GM19452 (cell line): Measurements from ENCODE around the gene NEK1.
"Not testable (repeated sequence)": the region's sequence is repeated elsewhere in the genome, so short reads cannot be mapped to it uniquely, and the experiment has no call there.

ENCODE experiments used
- ATAC-seq: cut with Tn5 transposase; IDR thresholded peaks from one replicate; pipeline ENCODE4 v1.9.1; 2021; ENCODE audit not compliant: unreplicated experiment

The NEK1 gene

DNA sequence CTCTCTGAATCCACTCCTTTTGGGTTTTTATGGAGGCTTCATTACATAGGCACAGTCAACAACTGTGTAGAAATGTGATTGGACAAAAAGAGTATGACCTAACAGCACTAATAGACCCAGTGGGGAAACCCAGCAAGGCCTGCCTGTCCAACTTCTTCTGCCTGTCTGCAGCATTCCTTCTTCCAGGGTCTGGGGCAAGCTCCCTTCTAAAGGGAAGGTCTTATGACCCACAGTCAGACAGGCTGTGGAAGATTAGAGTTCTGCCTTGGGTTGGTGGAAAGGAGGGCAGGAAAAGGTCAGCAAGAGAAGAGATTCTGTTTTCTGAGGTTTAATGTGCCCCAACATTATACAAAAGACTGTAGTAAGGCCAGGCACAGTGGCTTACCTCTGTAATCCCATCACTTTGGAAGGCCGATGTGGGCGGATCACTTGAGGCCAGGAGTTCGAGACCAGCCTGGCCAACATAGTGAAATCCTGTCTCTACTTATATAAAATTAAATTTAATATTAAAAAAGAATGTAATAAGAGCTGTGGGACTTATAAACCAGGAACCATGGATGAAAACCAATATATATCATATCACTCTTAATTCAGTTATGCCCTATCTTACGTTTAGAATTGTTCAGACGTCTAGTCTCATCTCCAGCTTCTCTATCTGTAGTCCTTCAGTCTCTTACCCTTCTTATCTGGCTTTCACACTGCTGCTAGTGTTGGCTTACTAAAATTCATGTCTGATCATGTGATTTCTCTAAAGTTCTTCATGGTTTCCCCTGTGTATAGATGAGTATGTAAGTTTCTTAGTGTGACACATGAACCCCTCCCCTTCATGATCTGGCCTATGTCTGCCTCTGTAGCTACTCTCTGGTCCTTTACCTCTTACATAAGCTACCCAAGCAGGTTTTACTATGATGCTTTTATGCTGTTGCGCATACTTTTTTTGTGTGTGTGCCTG, 14.2 kb upstream of the NEK1 start:
- ATAC-seq: peak; percentile 35

DNA sequence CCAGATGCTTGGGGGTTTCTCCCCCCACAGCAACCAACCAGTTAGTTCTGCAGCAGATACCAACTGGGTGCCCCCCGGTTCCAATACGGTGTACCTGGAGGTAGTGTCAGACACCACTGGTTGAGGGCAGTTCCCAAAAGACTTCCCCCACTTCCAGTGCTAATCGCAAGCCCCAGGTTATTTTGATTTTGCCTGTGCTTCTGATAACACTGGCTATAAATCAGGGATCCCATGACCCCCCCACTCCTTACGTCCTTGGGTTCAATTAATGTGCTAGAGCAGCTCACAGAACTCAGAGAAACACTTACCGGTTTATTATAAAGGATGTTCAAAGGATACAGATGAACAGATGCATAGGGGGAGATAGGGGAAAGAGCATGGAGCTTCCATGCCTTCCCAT, 13.5 kb upstream of the NEK1 start:
- no peak for ATAC-seq

DNA sequence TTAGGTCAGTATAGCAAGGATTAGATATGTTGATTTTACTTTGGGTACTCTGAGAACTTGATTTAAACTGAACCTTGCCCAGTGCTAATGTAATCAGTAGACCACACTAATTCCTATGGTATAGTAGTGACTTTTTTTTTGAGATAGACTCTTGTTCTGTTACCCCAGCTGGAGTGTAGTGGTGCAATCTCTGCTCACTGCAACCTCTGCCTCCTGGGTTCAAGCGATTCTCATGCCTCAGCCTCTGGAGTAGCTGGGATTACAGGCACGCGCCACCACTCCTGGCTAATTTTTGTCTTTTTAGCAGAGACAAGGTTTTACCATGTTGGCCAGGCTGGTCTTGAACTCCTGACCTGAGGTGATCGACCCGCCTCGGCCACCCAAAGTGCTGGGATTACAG, 11.6 kb upstream of the NEK1 start:
- ATAC-seq: not testable (repeated sequence)

DNA sequence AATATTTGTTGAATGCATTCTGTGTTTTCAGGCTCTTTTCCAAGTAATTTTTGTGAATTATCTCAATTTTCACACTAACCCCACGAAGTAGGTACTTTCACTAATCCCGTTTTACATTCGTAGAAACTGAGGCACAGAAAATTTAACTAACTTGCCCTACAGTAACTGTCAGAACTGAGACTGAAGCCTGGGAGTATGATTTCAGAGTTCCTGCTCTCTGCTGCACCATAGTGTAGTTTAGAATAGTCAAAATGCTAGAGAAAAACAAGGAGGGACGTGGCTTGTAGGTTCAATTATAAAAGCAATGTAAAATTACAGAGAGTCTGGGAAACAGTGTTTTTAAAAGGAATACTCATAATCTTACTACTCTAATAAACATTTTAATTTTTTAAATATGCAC, 10.2 kb upstream of the NEK1 start:
- ATAC-seq: no peak

DNA sequence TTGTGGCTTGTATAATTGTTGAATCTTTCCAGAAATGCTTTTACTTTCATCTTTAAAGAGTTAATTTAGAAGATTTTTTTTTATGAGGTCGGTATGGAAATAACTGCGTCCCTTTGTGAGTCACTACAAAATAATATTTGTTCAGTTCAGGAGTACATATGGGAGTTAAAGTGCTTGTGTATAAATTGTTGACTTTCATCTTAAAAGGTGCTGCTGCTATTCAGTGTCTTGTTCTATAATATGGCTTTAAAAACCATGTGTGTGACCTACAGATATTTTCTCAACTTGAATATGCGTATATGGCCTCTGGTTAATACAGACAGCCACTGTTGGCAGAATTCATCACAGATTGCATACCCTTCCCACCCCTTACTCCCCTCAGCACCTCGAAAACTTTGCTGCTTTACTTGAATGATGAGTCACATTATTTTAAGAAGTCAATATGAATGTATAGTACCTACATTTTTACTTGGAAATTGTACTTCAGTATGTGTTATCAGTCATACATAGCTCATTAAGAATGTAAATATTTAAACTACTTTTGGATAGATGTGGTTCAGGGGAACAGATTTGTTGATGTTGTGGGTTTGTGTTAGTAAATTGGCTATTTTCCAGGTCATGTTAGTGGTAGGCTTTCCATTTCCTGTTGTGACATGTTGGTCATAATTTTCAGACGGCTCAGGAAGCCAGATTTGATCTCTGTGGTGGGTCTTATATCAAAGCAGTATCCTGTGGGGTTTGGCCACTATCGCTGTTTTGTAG, 9.5 kb upstream of the NEK1 start:
- no peak for ATAC-seq

DNA sequence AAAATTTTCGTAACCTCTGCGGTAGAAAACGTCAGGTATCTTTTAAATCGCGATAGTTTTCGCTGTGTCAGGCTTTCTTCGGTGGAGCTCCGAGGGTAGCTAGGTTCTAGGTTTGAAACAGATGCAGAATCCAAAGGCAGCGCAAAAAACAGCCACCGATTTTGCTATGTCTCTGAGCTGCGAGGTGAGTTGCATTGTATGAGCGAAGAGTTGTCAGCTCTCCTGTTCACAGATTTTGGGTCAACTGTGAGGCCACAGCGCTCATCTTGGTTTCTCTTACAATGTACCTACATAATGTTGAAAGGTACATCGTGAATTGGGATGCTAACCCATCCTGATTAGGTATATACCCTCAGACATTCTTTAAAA, 8.5 kb upstream of the NEK1 start:
- ATAC-seq: no peak

DNA sequence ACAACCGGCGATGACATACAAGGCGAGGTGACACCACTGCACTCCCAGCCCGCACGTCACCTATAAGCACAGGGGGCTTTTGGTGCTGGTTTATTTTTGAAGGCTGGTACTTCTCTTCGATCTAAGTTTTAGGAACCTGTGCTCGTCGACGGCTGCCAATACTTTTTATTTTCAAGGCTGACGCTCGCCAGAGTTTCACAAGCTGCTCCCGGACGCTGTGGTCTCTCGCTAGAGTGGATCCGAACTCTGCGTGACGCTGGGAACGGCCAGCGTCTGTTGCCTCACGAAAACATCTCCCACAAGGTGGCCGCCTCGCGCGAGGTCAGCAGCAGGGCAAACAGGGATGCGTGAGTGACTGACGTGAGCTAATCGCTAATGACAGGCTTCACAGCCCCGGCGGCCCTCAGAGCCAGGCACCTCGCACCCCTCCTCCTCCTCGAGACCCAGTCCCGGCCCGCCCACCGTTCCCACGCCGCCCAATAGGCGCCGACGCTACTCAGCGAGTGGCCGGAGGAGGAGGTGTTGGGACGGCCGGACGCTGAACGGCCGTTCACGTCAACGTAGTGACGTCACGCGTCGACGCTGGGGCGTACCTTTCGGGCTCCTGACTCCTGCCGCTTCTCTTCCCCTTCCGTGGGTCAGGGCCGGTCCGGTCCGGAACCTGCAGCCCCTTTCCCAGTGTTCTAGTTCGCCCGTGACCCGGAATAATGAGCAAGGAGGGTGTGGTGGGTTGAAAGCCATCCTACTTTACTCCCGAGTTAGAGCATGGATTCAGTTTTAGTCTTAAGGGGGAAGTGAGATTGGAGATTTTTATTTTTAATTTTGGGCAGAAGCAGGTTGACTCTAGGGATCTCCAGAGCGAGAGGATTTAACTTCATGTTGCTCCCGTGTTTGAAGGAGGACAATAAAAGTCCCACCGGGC, 7.8 kb upstream of the NEK1 start, which contains the start of gene CLCN3:
TSS of gene CLCN3 (plus strand) at position 621 of the 922 bp plus-strand sequence. CDS start 15,351 bp downstream, outside the sequence.
- peak; percentile 93 for ATAC-seq

DNA sequence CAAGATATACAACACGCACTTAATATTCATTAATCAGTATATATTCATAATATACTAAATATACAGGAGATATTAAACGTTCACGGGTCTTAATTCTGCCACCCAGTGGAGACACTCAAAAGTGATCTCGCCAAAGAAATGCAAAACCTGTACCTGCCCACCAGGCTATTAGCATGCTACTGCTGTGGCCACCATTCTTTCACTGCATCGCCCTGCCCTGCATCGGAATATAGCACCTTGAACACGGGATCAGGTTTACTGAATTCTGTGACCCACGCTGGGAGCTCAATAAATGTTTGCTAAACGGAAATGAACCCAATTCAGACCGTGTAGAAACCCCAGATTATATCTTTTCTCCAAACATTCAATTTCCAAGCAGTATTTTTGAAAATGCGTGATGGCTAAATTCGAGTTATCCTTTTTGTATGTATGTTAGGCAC, 7.2 kb upstream of the NEK1 start:
- peak; percentile 34 for ATAC-seq

DNA sequence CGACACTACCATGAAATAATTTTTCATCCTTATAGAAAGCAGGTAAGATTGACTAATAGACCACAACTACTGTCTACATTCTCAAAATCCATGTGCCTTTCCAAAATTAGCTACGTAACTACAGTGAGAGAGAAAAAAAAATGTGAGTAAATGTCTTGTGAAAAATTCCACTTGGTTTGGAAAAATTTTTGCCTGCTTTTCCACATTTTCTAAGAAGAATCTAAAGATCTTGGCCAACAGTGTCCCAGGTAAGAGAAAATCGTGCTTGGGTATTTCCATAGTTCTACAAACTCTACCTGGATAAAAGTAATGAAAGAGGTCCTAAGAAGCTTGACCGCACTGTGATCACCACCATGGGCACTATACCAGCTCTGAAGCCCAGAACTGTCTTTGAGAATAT, 6.6 kb upstream of the NEK1 start:
- no peak for ATAC-seq

DNA sequence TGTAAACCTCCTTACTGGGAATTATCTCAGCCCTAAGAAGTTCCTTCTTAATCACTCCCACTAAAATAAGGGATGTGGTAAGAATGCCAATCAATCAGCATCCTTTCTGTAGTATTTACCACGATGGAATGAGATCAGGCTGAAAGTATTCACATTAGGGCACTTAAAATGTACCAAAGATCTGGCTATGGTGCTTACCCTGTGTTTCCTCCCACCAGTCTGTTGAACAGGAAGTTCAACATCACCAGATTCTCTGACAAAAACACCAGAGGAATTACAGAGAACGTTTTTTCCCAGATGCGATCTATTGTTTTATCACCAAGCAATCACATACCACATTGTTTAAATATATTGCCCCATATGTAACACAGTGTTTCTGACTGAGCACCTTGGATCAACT, 5.9 kb upstream of the NEK1 start:
- no peak for ATAC-seq

DNA sequence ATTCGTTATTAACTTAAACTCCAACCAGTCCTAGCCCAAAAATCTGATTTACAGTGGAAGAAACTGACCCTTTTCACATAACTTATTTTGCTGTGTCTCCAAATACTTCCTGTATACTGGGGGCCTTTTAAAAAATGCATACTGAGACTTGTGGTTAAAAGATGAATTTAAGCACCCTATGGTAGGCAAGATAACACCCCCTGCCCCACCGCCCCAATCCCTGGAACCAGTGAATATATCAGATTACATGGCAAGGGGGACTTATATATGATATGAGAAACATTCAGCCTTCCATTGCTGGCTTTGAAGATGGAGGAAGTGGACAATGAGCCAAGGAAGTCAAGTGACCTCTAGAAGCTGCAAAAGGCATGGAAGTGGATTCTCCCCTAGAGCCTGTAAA, 4.9 kb upstream of the NEK1 start:
- ATAC-seq: no peak

DNA sequence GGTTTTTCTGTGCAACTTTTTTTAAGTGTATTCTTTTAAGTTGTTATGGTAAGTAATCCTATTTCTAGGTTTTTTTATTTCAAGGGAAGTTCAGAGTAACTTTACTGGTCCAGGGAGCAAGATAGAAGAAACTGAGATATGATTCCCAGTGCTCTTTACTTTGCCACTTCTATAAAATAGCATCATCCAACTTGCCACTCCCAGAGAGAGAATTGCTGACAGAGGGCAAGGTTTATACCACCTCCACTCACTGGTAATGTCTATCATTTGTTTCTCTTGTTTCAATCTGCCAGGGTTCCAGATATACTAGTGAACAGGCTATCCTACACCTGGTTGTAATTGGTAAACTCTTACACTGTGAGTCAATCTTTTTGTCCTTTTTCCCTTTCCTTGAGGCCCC, 4.5 kb upstream of the NEK1 start:
- no peak for ATAC-seq

DNA sequence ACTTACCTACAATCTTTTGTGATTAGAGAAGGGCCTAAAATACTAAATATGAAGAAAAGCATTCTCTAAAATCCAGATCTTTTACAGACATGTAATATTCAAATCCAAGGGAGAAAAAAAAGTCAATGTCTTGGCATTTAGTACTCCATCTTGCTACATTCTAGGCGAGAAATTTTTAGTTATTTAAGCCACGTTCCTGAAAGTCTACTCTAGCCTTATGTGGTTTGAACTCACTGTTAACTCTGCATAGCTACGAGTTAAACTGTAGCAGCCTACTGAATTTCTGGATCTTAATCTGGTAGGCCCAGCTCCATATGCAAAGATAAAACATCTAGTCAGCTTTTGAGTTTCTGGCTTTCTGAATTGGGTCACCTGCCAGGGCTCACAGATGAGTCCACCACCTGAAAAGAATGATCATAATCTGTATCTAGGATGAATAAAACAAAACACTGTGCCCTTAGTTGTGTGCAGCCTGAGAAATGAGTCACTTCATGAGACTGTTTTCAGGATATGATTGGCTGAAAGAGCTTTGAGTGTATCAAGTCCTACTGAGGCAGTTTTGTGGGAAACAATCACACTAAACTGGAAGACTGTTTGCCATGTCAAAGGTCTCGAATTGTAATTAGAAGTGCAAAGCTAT, 3.2 kb upstream of the NEK1 start:
- no peak for ATAC-seq

DNA sequence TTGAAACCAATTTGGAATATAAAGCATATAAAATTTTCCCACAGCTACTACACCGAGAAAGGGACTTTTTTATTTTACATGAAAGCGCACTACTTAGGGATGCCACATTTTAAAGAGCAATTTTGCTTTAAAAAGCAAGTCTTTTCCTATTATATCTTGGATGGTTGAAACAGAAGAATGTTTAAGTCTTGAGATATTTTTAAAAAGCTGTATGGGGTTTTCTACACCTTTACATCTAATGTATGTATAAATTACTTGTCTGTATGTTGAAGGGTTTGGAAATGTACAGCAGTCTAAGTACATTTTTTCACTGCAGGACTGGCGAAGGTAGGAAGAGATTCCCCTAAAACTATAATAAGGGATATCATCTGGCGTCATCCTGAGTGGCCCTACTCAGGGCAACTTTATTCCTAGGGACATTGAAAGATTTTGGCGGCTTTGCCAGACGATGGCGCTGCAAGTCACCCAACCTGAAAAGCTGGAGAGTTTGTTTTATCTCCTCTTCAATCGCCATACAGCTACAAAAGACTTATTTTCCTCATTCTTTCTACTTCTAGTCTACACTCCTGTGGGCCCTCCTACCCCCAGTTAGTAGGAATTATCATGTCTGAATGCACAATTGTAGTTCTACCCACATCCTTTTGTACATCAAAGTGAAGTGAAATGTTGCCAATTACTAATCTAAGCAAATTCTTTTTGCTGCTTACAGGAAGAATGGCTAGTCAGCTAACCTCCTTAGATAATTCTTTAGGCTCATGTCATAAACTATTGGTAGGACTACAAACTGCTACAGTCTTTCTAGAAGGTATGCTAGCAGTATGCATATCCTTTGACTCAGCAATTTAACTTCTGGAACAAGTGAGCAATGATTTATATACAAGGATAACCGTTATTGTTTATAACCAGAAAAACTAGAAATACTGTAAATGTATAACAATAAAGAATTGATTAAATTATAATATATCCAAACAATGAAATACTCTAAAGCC, 782 bp upstream of the NEK1 start:
- peak; percentile 47 for ATAC-seq

DNA sequence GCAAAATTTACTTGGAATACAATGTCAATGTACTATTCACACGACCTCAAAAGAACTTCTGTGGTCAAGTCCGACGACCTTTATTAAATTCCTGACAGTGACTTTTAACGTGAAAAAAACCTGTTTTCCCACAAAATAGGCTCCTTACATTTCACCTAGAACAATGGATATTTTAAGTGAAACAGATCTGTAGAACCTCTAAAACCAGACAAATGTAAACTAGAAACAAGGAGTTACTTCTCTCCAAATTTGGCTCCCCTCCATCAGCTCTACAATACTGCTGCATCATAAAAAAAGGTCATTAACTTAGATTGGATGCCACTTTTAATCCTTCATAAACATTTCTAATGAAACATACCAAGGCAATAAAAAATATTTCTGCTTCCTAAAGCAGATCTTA, 1.2 kb downstream of the NEK1 start:
- ATAC-seq: no peak

DNA sequence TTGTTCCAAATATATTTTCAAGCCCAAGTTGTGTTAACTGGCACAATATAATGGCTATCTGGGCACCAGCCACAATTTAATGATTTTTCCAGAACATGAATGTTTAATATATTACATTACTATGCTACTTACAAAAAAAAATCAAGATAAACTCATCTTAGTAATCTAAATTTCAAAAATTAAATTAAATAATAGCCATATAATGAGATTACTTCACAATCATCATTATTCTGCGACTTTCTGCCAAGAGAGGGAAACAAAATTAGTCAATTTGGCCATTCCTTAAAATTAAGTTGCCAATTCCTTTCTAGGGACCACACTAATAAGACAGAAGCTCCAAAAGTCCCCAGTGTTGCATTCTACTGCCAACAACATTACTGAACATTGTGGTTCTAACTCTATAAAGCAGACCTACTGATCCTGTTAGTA, 7.5 kb downstream of the NEK1 start:
- no peak for ATAC-seq

DNA sequence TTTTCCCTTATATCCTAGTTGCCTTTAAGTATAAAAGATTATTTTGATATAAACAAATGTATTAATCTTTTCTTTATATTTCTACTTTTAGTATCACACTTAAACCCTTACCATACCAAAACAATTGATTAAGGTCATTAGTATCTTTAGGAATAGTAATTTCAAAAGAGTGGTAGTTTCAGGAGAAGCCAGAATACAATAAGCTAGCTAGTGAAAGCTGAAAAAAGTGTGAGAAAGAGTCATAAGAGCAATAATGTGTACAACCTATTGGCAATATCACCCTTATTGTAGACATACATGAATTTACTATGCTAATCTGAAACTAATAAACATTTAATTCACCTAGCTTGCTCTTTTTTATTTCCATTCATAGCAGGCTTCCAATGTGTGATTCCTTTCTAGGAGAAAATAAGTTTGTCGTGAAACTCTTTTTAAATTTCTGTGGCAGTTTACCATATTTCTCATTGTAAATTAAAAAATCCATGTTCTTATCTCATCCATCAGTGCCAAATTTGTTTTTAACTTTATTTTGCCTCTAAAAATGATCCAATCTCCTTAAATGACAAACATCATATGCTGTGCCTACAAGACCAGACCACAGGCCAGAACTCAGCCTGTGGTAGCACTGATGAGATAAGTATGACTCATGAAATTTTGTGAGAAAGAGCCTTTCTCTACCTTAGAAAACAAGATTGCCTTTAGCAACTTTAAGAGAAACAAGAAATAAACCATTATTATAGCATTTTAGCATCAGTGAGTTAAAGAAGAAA, 8.1 kb downstream of the NEK1 start:
- peak; percentile 70 for ATAC-seq

DNA sequence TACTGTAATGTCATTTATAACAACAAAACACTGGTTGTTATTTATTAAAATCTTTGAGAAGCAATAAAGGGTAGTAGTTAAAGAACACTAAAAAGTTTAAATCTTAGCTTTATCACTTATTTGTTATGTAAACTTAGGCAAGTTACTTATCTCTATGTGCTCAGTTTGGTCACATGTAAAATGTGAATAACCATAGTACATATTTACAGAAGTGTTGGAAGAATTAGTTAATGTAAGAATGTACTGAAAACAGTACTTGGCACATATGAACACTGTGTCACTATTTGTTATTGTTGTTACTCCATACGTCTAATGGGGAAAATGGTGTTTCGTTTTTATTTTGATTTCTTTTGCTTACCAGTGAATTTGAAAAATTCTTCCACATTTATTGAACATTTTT, 9.1 kb downstream of the NEK1 start:
- no peak for ATAC-seq
